CD14-positive monocyte (primary cell): ENCODE measurements around the gene PDZRN3. TPM values are rescaled to one million over a fixed set of nuclear protein-coding genes. Genes with fewer than 3 reads are reported as not detected.

Experiments
- DNase-seq, 3 donors: peaks; one replicate each; pipeline ENCODE4 v3.0.0-alpha.2; 2011 to 2022
- H2AFZ ChIP-seq: 2 replicates; pipeline ENCODE4 v1.6.0; 2012; ENCODE audit warnings: mild to moderate bottlenecking, low read depth, low read length, inconsistent platforms; ENCODE audit not compliant: insufficient read depth, poor library complexity, severe bottlenecking
- H3K27ac ChIP-seq, 2 donors: 1 replicate in 1 of 2; 2 replicates in 1 of 2; pipeline ENCODE4 v1.5.1; 2012 to 2013; ENCODE audit warnings: low read length in 2 of 2, control low read depth in 1 of 2, inconsistent platforms in 1 of 2, low read depth in 1 of 2, mild to moderate bottlenecking in 1 of 2
- H3K27me3 ChIP-seq, 2 donors: one replicate each; pipeline versions ENCODE4 v1.6.0 to v1.6.1; 2011 to 2013; ENCODE audit warnings: low read length in 2 of 2; ENCODE audit not compliant: control insufficient read depth in 2 of 2, insufficient read depth in 2 of 2
- H3K36me3 ChIP-seq, 2 donors: replicated peaks in 1 of 2; 1 replicate in 1 of 2; 2 replicates in 1 of 2; pipeline versions ENCODE4 v1.5.1 to v1.6.1; 2012 to 2013; ENCODE audit warnings: low read length in 2 of 2, control low read depth in 1 of 2, inconsistent platforms in 1 of 2, mild to moderate bottlenecking in 1 of 2; ENCODE audit not compliant: insufficient read depth in 2 of 2, control insufficient read depth in 1 of 2
- H3K4me1 ChIP-seq, 2 donors: 1 replicate in 1 of 2; 2 replicates in 1 of 2; pipeline versions ENCODE4 v1.5.1 to v1.6.1; 2012 to 2013; ENCODE audit warnings: low read length in 2 of 2, control low read depth in 1 of 2, inconsistent platforms in 1 of 2, mild to moderate bottlenecking in 1 of 2, moderate library complexity in 1 of 2; ENCODE audit not compliant: insufficient read depth in 2 of 2, control insufficient read depth in 1 of 2
- H3K4me2 ChIP-seq: replicated peaks from 2 replicates; pipeline ENCODE3; 2012; ENCODE audit warnings: low read length, moderate library complexity, mild to moderate bottlenecking; ENCODE audit not compliant: poor library complexity, severe bottlenecking; ENCODE audit errors: extremely low read depth
- H3K4me3 ChIP-seq, 3 experiments: fragments of 200-600 bp in 1 of 3; sonication (generic) in 1 of 3; replicated peaks in 1 of 3; 1 replicate in 2 of 3; 2 replicates in 1 of 3; pipeline ENCODE4 v1.5.1; 2011 to 2013; ENCODE audit warnings: low read length in 3 of 3, mild to moderate bottlenecking in 3 of 3, control low read depth in 2 of 3, low read depth in 2 of 3, inconsistent platforms in 1 of 3, moderate library complexity in 1 of 3
- H3K79me2 ChIP-seq: 2 replicates; pipeline ENCODE4 v1.6.0; 2012; ENCODE audit warnings: mild to moderate bottlenecking, control low read depth, inconsistent platforms, low read length, moderate library complexity; ENCODE audit not compliant: insufficient read depth
- H3K9ac ChIP-seq: 2 replicates; pipeline ENCODE4 v1.6.0; 2017; ENCODE audit warnings: low read length, mild to moderate bottlenecking; ENCODE audit not compliant: insufficient read depth, poor library complexity, severe bottlenecking
- H3K9me3 ChIP-seq, 2 donors: replicated peaks in 1 of 2; 1 replicate in 1 of 2; 2 replicates in 1 of 2; pipeline versions ENCODE4 v1.5.1 to v1.6.1; 2012 to 2013; ENCODE audit warnings: low read length in 2 of 2, control low read depth in 1 of 2; ENCODE audit not compliant: control insufficient read depth in 1 of 2, insufficient read depth in 1 of 2
- H4K20me1 ChIP-seq: 2 replicates; pipeline ENCODE4 v1.6.0; 2012; ENCODE audit warnings: mild to moderate bottlenecking, low read length, control low read depth, moderate library complexity; ENCODE audit not compliant: insufficient read depth
- H3K27ac Mint-ChIP-seq, 7 donors: one replicate each; pipeline ENCODE4 v1.8.0; 2020; ENCODE audit warnings: mild to moderate bottlenecking in 7 of 7, mixed read lengths in 7 of 7, moderate library complexity in 6 of 7, inconsistent platforms in 2 of 7
- H3K27me3 Mint-ChIP-seq, 3 donors: one replicate each; pipeline ENCODE4 v1.8.0; 2021 to 2022; ENCODE audit warnings: low read depth in 3 of 3, mild to moderate bottlenecking in 3 of 3, mixed read lengths in 3 of 3, moderate library complexity in 3 of 3, inconsistent platforms in 1 of 3
- H3K36me3 Mint-ChIP-seq, 2 donors: one replicate each; pipeline ENCODE4 v1.8.0; 2020; ENCODE audit warnings: mixed read lengths in 2 of 2, inconsistent platforms in 1 of 2, mild to moderate bottlenecking in 1 of 2
- H3K4me1 Mint-ChIP-seq: one replicate; pipeline ENCODE4 v1.8.0; 2020; ENCODE audit warnings: mild to moderate bottlenecking, mixed read lengths
- H3K4me3 Mint-ChIP-seq, 2 donors: one replicate each; pipeline ENCODE4 v1.8.0; 2020; ENCODE audit warnings: mild to moderate bottlenecking in 2 of 2, mixed read lengths in 2 of 2, moderate library complexity in 1 of 2
- H3K9me3 Mint-ChIP-seq, 7 donors: one replicate each; pipeline ENCODE4 v1.8.0; 2020 to 2022; ENCODE audit warnings: mixed read lengths in 7 of 7, mild to moderate bottlenecking in 6 of 7, moderate library complexity in 6 of 7, inconsistent platforms in 2 of 7
- WGBS: methylation state at CpG from one replicate; pipeline ENCODE4 v1.1.5; 2013; ENCODE audit warnings: missing lambda C conversion rate; ENCODE audit not compliant: insufficient coverage; 5-methylcytosine and 5-hydroxymethylcytosine counted together
- intact Hi-C, 2 donors: fragments of 100-400 bp; cut with micrococcal nuclease; formaldehyde crosslinking; loops; one replicate each; pipeline versions ENCODE4 v1.15.0 to v1.15.1; 2023
- polyA plus RNA-seq, 3 donors: library from polyadenylated mRNA; depleted of rRNA in 1 of 3; unstranded in 2 of 3; stranded (reverse) in 1 of 3; fragments of 300-500 nt in 2 of 3; fragments of >200 nt in 1 of 3; fragmentation: Illumina TruSeq in 2 of 3; gene quantifications; 1 replicate in 2 of 3; 2 replicates in 1 of 3; pipeline ENCODE4 v1.2.3, GENCODE V29; 2012 to 2021
- TF ChIP-seq, protein P1 (sequence below): fragments of 200-600 bp; IDR thresholded peaks from one replicate; pipeline ENCODE4 v1.8.0; 2022; ENCODE audit warnings: antibody characterized with exemption, mild to moderate bottlenecking

Gene PDZRN3
- polyA plus RNA-seq, 3 donors: not detected

DNA sequence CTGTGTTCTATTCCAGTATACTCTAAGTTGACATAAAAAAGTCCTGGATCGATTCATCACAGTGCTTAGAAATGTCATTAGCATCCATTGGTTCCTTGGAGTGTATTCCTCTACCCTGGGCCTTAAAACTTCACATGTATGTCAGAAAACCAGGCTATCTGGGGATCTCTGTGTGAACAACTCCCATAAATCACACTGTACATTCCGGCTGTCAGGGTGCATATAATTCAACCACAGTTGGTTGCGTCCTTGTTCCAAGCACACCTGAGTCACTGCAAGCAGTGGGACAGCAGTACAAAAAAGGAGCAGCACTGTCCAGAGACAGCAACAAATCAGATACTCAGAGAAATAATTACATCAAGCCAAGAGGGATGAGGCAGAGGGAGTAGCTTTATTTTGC is 52.4 kb downstream of the PDZRN3 start:
- no peaks in the 10 kb centered on the region for H3K36me3 Mint-ChIP-seq
- Histone ChIP-seq H4K20me1 (no peaks in the 10 kb centered on the region), H3K79me2 (no peaks in the 10 kb centered on the region), H3K4me3 (no peak overlapping the region), H3K4me1 (no peaks in the 10 kb centered on the region), H2AFZ (no peak overlapping the region), H3K36me3 (no peaks in the 10 kb centered on the region), H3K9ac (no peak overlapping the region), H3K27me3 (peaks cover 11 to 16% of the 10 kb centered on the region in 2 donors), H3K27ac (no peak overlapping the region), H3K9me3 (no peaks in the 10 kb centered on the region), H3K4me2 (no peak overlapping the region)
- DNase-seq: no peak
- no peak overlapping the region for H3K27ac Mint-ChIP-seq
- no peaks in the 10 kb centered on the region for H3K4me1 Mint-ChIP-seq
- H3K9me3 Mint-ChIP-seq: peaks cover 0 to 9% (median 0%) of the 10 kb centered on the region in 7 donors
- H3K4me3 Mint-ChIP-seq: no peak overlapping the region
- peaks cover 18 to 22% (median 20%) of the 10 kb centered on the region in 3 donors for H3K27me3 Mint-ChIP-seq
- intact Hi-C loops: no loop called here
- 93% methylated on average over 3 of the region's 3 CpGs for WGBS
- TF ChIP-seq, protein P1, sequence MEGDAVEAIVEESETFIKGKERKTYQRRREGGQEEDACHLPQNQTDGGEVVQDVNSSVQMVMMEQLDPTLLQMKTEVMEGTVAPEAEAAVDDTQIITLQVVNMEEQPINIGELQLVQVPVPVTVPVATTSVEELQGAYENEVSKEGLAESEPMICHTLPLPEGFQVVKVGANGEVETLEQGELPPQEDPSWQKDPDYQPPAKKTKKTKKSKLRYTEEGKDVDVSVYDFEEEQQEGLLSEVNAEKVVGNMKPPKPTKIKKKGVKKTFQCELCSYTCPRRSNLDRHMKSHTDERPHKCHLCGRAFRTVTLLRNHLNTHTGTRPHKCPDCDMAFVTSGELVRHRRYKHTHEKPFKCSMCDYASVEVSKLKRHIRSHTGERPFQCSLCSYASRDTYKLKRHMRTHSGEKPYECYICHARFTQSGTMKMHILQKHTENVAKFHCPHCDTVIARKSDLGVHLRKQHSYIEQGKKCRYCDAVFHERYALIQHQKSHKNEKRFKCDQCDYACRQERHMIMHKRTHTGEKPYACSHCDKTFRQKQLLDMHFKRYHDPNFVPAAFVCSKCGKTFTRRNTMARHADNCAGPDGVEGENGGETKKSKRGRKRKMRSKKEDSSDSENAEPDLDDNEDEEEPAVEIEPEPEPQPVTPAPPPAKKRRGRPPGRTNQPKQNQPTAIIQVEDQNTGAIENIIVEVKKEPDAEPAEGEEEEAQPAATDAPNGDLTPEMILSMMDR: no peak

DNA sequence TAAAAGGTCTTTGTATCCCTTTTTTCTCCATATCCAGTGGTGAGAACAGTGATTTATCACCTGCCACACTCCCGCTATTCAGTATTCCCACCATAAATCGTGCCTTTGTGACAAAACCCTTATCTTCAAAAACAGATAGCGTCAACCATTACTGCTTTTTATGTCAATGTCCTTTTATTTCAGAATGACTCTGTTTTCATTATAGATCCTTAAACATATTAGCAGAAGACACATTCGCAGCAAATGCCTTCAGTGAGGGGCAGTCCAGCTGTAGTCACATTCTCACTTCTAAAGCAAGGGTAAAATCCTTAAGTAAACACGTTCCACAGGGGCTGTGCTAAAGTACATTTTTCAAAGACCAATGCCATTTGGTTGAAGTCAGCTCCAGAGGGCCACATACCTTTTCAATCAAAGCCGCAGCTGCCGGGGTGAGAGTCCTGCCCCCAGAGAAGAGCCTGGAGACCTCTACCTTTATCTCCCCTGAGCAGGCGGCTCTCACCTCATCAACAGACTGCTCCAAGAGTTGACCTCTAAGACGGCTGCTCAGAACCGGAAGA is 53.4 kb downstream of the PDZRN3 start:
- H3K27me3 Mint-ChIP-seq: peaks cover 16 to 21% (median 20%) of the 10 kb centered on the region in 3 donors

More for the DNA sequence above, 53.4 kb downstream of the PDZRN3 start:
- no peaks in the 10 kb centered on the region for H3K36me3 ChIP-seq
- H3K79me2 ChIP-seq: no peaks in the 10 kb centered on the region
- Mint-ChIP-seq H3K4me1 (no peaks in the 10 kb centered on the region), H3K27ac (no peak overlapping the region), H3K36me3 (no peaks in the 10 kb centered on the region), H3K9me3 (peaks cover 0 to 9% (median 0%) of the 10 kb centered on the region in 7 donors), H3K4me3 (peak overlapping the region in 1 of 2 donors; percentile 11)
- H3K27ac ChIP-seq: no peak overlapping the region
- H3K9me3 ChIP-seq: no peaks in the 10 kb centered on the region
- peaks cover 11 to 16% of the 10 kb centered on the region in 2 donors for H3K27me3 ChIP-seq
- H3K9ac ChIP-seq: no peak overlapping the region
- no peak overlapping the region for H3K4me3 ChIP-seq
- TF ChIP-seq, protein P1: no peak
- H4K20me1 ChIP-seq: no peaks in the 10 kb centered on the region
- 19% methylated on average over 5 of the region's 10 CpGs for WGBS
- H3K4me1 ChIP-seq: no peaks in the 10 kb centered on the region
- no peak for DNase-seq
- H3K4me2 ChIP-seq: no peak overlapping the region
- intact Hi-C loops: no loop called here
- no peak overlapping the region for H2AFZ ChIP-seq
